Thoracic aorta (tissue), 2 donors: ENCODE data around the gene CRCP. TPM values are rescaled to one million over a fixed set of nuclear protein-coding genes. Genes with fewer than 3 reads are reported as not detected.
A peak's percentile ranks its signal among the peaks of the same experiment; 100 is the strongest.
"Not testable (repeated sequence)": the region's sequence is repeated elsewhere in the genome, so short reads cannot be mapped to it uniquely, and the experiment has no call there.

ENCODE experiments used
- ATAC-seq: fragments of 150-250 bp; one replicate; pipeline ENCODE4 v1.8.0; 2017; ENCODE audit warnings: low read depth; ENCODE audit not compliant: insufficient number of reproducible peaks, low FRiP score
- DNase-seq: peaks from one replicate; pipeline ENCODE4 v3.0.0-alpha.2; 2020; ENCODE audit warnings: low spot score
- H3K27ac ChIP-seq, 2 donors: fragments of 200-600 bp; sonication (generic); 1 replicate in 1 of 2; 2 replicates in 1 of 2; pipeline ENCODE4 v1.5.1; 2016; ENCODE audit warnings: mild to moderate bottlenecking in 2 of 2, moderate library complexity in 2 of 2
- H3K27me3 ChIP-seq: fragments of 200-600 bp; sonication (generic); replicated peaks from 2 replicates; pipeline ENCODE4 v1.6.0; 2016; ENCODE audit warnings: mild to moderate bottlenecking; ENCODE audit not compliant: insufficient read depth
- H3K36me3 ChIP-seq: fragments of 200-600 bp; sonication (generic); one replicate; pipeline ENCODE4 v1.5.1; 2016
- H3K4me1 ChIP-seq, 2 donors: fragments of 200-600 bp; sonication (generic); 1 replicate in 1 of 2; 2 replicates in 1 of 2; pipeline versions ENCODE4 v1.5.1 to v1.6.0; 2016; ENCODE audit warnings: low read depth in 2 of 2, mild to moderate bottlenecking in 1 of 2; ENCODE audit not compliant: control insufficient read depth in 1 of 2
- H3K4me3 ChIP-seq: fragments of 200-600 bp; sonication (generic); 2 replicates; pipeline ENCODE4 v1.5.1; 2016; ENCODE audit warnings: mild to moderate bottlenecking
- H3K9me3 ChIP-seq: fragments of 200-600 bp; sonication (generic); 2 replicates; pipeline ENCODE4 v1.5.1; 2016
- CTCF ChIP-seq: fragments of 200-600 bp; sonication (generic); IDR thresholded peaks from one replicate; pipeline ENCODE4 v1.5.1; 2019; ENCODE audit warnings: antibody characterized with exemption
- total RNA-seq, 2 donors: library from RNA; depleted of rRNA; stranded (reverse); fragments of >200 nt; gene quantifications; one replicate each; pipeline versions ENCODE4 v1.1.0 to v1.2.3, GENCODE V29; 2016

The CRCP gene
- total RNA-seq, 2 donors from 2014 or later, result 32.5 to 43.5 TPM

GRCh38 chr7:66150471-66150870 is 35.8 kb downstream of the CRCP start:
- H3K27ac ChIP-seq, result peak overlapping the region in 1 of 2 donors; percentile 33
- no peaks in the 10 kb centered on the region for H3K27me3 ChIP-seq
- H3K9me3 ChIP-seq, result no peaks in the 10 kb centered on the region
- peaks cover 9 to 34% of the 10 kb centered on the region in 2 donors for H3K4me1 ChIP-seq
- TF ChIP-seq CTCF, result no peak
- ATAC-seq (no peak), DNase-seq (no peak)
- no peak overlapping the region for H3K4me3 ChIP-seq
- H3K36me3 ChIP-seq, result peaks cover 3% of the 10 kb centered on the region

GRCh38 chr7:66152371-66153191 is 37.9 kb downstream of the CRCP start:
- Histone ChIP-seq H3K4me3 (peak overlapping the region; percentile 29), H3K27ac (peak overlapping the region in 1 of 2 donors; percentile 19), H3K4me1 (peaks cover 9 to 34% of the 10 kb centered on the region in 2 donors), H3K27me3 (no peaks in the 10 kb centered on the region), H3K36me3 (peaks cover 12% of the 10 kb centered on the region), H3K9me3 (no peaks in the 10 kb centered on the region)
- DNase-seq (no peak), ATAC-seq (no peak)
- TF ChIP-seq CTCF, result no peak

- peaks cover 17% of the 10 kb centered on the region for H3K36me3 ChIP-seq
- no peak overlapping the region for H3K27ac ChIP-seq
- H3K4me3 ChIP-seq, result no peak overlapping the region
- no peak for TF ChIP-seq CTCF
- H3K4me1 ChIP-seq, result peaks cover 9 to 34% of the 10 kb centered on the region in 2 donors
- no peak for DNase-seq
- H3K27me3 ChIP-seq, result no peaks in the 10 kb centered on the region
- ATAC-seq, result no peak
- no peaks in the 10 kb centered on the region for H3K9me3 ChIP-seq
Observed at GRCh38 chr7:66153691-66154090, 39.0 kb downstream of the CRCP start.

GRCh38 chr7:66156035-66156434 is 41.4 kb downstream of the CRCP start:
- Histone ChIP-seq H3K4me1 (peaks cover 9 to 21% of the 10 kb centered on the region in 2 donors), H3K36me3 (peaks cover 17% of the 10 kb centered on the region)
- H3K9me3 ChIP-seq, H3K27me3 ChIP-seq, DNase-seq, ATAC-seq, H3K4me3 ChIP-seq, H3K27ac ChIP-seq: not testable (repeated sequence)

GRCh38 chr7:66157060-66157459 is 42.4 kb downstream of the CRCP start:
- TF ChIP-seq CTCF, result no peak

More at GRCh38 chr7:66157060-66157459, 42.4 kb downstream of the CRCP start:
- no peak overlapping the region for H3K27ac ChIP-seq
- DNase-seq (no peak), ATAC-seq (no peak)
- peaks cover 6 to 13% of the 10 kb centered on the region in 2 donors for H3K4me1 ChIP-seq
- H3K4me3 ChIP-seq, result no peak overlapping the region
- H3K27me3 ChIP-seq, result no peaks in the 10 kb centered on the region
- peaks cover 17% of the 10 kb centered on the region for H3K36me3 ChIP-seq
- no peaks in the 10 kb centered on the region for H3K9me3 ChIP-seq
